ENCODE data around the gene SPTLC3. TPM values are rescaled to one million over a fixed set of nuclear protein-coding genes. Genes with fewer than 3 reads are reported as not detected.

The SPTLC3 gene
- total and polyA plus RNA-seq, 2 of the 13 experiments (the other 11 are each of a cell fraction or from before 2014, with no cell fraction given) = 20.5 to 95.6 TPM

DNA sequence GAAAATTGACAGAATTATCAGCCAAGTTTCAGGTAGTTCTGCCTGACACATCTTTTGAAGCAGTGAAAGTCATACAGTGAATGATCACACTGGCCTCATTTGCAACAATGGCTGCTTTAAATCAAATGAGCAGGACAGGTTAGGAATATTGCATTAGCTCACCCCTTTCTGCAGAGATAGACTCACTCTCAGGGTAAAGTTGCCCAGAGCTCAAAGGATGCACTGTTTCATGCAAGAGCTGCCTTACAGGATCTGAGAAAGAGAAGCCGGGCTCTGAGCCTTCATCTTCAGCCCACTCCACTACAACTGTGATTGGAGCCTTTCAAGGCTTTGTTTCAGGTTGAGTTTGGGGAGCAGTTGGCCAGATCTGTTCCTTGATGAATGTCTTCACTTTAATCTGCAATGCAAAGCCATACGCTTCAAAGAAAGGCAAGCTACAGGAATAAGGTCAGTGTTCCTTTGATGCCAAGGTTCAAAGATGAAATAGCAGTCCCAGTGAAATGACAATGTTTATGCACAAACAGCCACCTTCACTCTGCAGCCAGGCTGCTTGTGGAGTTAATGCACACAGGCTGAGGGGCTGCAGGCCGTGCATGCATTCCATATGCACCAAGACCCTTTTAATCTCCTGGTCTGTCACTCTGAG, 121.4 kb downstream of the SPTLC3 start (continued):
- TF ChIP-seq RXRB (CRISPR knock-in tag; IDR thresholded peaks at IDR 0.05; ENCODE audit: borderline replicate concordance) (0 out of 2 replicates have a peak, but pooled peaks have one; percentile 20), ZFX (CRISPR knock-in tag; IDR thresholded peaks at IDR 0.05; ENCODE audit: low read depth) (no peak), FOXO1 (CRISPR knock-in tag; IDR thresholded peaks at IDR 0.05) (peak; percentile 79; the same call in 1 of the 2 replicates), TCF12 (IDR thresholded peaks at IDR 0.05) (no peak), TCF12 (CRISPR knock-in tag; IDR thresholded peaks at IDR 0.05) (no peak), ZKSCAN8 (CRISPR knock-in tag; IDR thresholded peaks at IDR 0.05; ENCODE audit: borderline replicate concordance) (no peak)

- Histone ChIP-seq H3K36me3 (replicated peaks in 1 of 2; ENCODE audit: control insufficient read depth in 1 of 2, insufficient read depth in 2 of 2, low read length in 2 of 2) (peaks cover 48 to 72% of the 10 kb centered on the region in 2 experiments), H3K27ac (ENCODE audit: extremely low read length, insufficient read depth, low read length) (no peak overlapping the region), H3K4me3 (replicated peaks in 1 of 3; ENCODE audit: insufficient read depth in 1 of 3, low read depth in 2 of 3, low read length in 3 of 3) (no peak overlapping the region), H3K9me3 (ENCODE audit: low read length) (peaks cover 10% of the 10 kb centered on the region), H2AFZ (ENCODE audit: low read length) (no peak overlapping the region), H3K27me3 (ENCODE audit: control insufficient read depth in 1 of 2, insufficient read depth in 2 of 2, low read length in 2 of 2) (no peaks in the 10 kb centered on the region), H3K4me2 (ENCODE audit: low read depth, low read length) (0 out of 2 replicates have a peak overlapping the region, but pooled peaks have one; percentile 5), H3K9ac (ENCODE audit: insufficient read depth, low read depth, low read length) (no peak overlapping the region), H3K79me2 (ENCODE audit: insufficient read depth, low read length) (no peaks in the 10 kb centered on the region), H3K4me1 (ENCODE audit: insufficient read depth, low read length) (peaks cover 22% of the 10 kb centered on the region), H4K20me1 (ENCODE audit: insufficient read depth, low read length) (no peaks in the 10 kb centered on the region)
- intact Hi-C loops (cut with micrococcal nuclease; ENCODE audit: unreplicated experiment) = no loop called here
- POLR2A ChIA-PET = interaction anchor here (2.0 kb wide), 1 partner anchor 9 kb away, joined by 7 read pairs; no protein-coding TSS in a partner anchor
- DNase-seq (ENCODE audit: low spot score) = no peak
- ATAC-seq = no peak
- CTCF ChIA-PET (ENCODE audit: low intra/inter-chr PET ratio, low total read pairs) = no interaction called here
- 97% methylated on average over 3 of the region's 3 CpGs for WGBS (ENCODE audit: low lambda C conversion rate)
- no TSS peak for BruUV-seq (replicated peaks)
- no peak for FAIRE-seq
- in situ Hi-C loops (cut with HindIII; ENCODE audit: extremely low pct_ligation_motif_present, low pct_unique_long_range_greater_than_20kb) = no loop called here
- TF ChIP-seq ZBTB34 (CRISPR knock-in tag; IDR thresholded peaks at IDR 0.05) (0 out of 2 replicates have a peak, but pooled peaks have one; percentile 4), KMT2A (CRISPR knock-in tag; IDR thresholded peaks at IDR 0.05) (no peak), FOXM1 (CRISPR knock-in tag; IDR thresholded peaks at IDR 0.05) (no peak), NBN (conservative IDR thresholded peaks at IDR 0.05) (no peak), NR2F2 (IDR thresholded peaks at IDR 0.05; ENCODE audit: borderline replicate concordance, low read depth) (0 out of 2 replicates have a peak, but pooled peaks have one; percentile 11), CCDC6 (CRISPR knock-in tag; IDR thresholded peaks at IDR 0.05) (no peak), PHF21A (CRISPR knock-in tag; IDR thresholded peaks at IDR 0.05) (no peak), NFYC (CRISPR knock-in tag; IDR thresholded peaks at IDR 0.05) (no peak), KLF11 (CRISPR knock-in tag; IDR thresholded peaks at IDR 0.05) (no peak), ZNF124 (CRISPR knock-in tag; IDR thresholded peaks at IDR 0.05) (no peak), XBP1 (CRISPR knock-in tag; IDR thresholded peaks at IDR 0.05) (no peak), HDAC2 (CRISPR knock-in tag; IDR thresholded peaks at IDR 0.05) (peak; percentile 2; the same call in 1 of the 2 replicates), GTF2F1 (IDR thresholded peaks at IDR 0.05; ENCODE audit: low read length) (no peak), ZNF335 (CRISPR knock-in tag; IDR thresholded peaks at IDR 0.05) (no peak), ZNF557 (CRISPR knock-in tag; IDR thresholded peaks at IDR 0.05) (no peak), GLI4 (CRISPR knock-in tag; IDR thresholded peaks at IDR 0.05; ENCODE audit: borderline replicate concordance) (no peak), PITX1 (CRISPR knock-in tag; IDR thresholded peaks at IDR 0.05) (no peak), KAT2B (IDR thresholded peaks at IDR 0.05; ENCODE audit: borderline replicate concordance, low read depth, low read length) (0 out of 2 replicates have a peak, but pooled peaks have one; percentile 7)
Observed at GRCh38 chr20:13130707-13131103, 121.9 kb downstream of the SPTLC3 start.
